Right atrium auricular region (tissue), 2 donors: ENCODE measurements around the gene AGAP5. TPM values are rescaled to one million over a fixed set of nuclear protein-coding genes. Genes with fewer than 3 reads are reported as not detected.
"Not testable (repeated sequence)": the region's sequence is repeated elsewhere in the genome, so short reads cannot be mapped to it uniquely, and the experiment has no call there.

ENCODE experiments used
- DNase-seq: peaks from one replicate; pipeline ENCODE4 v3.0.0-alpha.2; 2019; ENCODE audit warnings: low spot score
- H3K27ac ChIP-seq, 2 donors: fragments of 200-600 bp; sonication (generic); 1 replicate in 1 of 2; 2 replicates in 1 of 2; pipeline ENCODE4 v1.5.1; 2016 to 2019
- H3K27me3 ChIP-seq, 2 donors: fragments of 200-600 bp; sonication (generic); one replicate each; pipeline versions ENCODE4 v1.5.1 to v1.6.0; 2017 to 2019
- H3K36me3 ChIP-seq: fragments of 200-600 bp; sonication (generic); one replicate; pipeline ENCODE4 v1.5.1; 2016
- H3K4me1 ChIP-seq, 2 donors: fragments of 200-600 bp; sonication (generic); one replicate each; pipeline versions ENCODE4 v1.5.1 to v1.6.0; 2017 to 2019
- H3K4me3 ChIP-seq, 2 donors: fragments of 200-600 bp; sonication (generic); 1 replicate in 1 of 2; 2 replicates in 1 of 2; pipeline ENCODE4 v1.5.1; 2017 to 2019; ENCODE audit warnings: mild to moderate bottlenecking in 1 of 2, moderate library complexity in 1 of 2
- H3K9me3 ChIP-seq, 2 donors: fragments of 200-600 bp; sonication (generic); one replicate each; pipeline ENCODE4 v1.5.1; 2019
- total RNA-seq, 2 donors: library from RNA; depleted of rRNA; stranded (reverse); fragments of >200 nt; gene quantifications; one replicate each; pipeline ENCODE4 v1.1.0, GENCODE V29; 2016
- TF ChIP-seq, protein P1 (sequence below), 2 donors: fragments of 200-600 bp; sonication (generic); IDR thresholded peaks; one replicate each; pipeline ENCODE4 v1.5.1; 2019; ENCODE audit warnings: antibody characterized with exemption in 2 of 2

The AGAP5 gene
- total RNA-seq, 2 donors from 2014 or later, result 1.5 to 1.9 TPM

DNA sequence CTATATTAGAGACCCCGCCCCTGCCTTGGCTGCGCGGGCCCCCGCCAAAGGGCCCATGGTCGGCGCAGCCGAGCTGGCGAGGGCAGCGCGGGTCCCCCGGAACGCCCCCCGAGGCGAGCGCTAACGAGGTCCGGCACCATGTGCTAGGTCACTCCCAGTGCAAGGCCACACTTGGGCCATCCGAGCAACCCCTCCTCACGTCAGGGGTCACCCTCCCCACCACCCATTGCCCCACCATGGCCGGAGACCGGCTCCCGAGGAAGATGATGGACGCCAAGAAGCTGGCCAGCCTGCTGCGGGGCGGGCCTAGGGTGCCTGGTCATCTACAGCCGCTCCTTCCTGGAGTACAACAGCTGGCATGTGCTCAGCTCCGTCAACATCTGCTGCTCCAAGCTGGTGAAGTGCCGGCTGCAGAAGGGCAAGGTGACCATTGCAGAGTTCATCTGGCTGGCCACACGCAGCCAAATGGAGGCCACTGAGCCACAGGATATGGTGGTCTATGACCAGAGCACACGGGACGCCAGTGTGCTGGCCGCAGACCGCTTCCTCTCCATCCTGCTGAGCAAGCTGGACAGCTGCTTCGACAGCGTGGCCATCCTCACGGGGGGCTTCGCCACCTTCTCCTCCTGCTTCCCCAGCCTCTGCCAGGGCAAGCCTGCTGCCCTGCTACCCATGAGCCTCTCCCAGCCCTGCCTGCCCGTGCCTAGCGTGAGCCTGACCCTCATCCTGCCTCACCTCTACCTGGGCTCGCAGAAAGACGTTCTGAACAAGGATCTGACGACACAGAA is 33.9 kb upstream of the AGAP5 start:
- no peak for DNase-seq
- H3K27me3 ChIP-seq, result no peaks in the 10 kb centered on the region
- peak overlapping the region in 1 of 2 donors; percentile 73 for H3K4me3 ChIP-seq
- peaks cover 11% of the 10 kb centered on the region for H3K36me3 ChIP-seq
- H3K27ac ChIP-seq, result peak overlapping the region in 1 of 2 donors; percentile 11
- H3K4me1 ChIP-seq, result peaks cover 0 to 49% of the 10 kb centered on the region in 2 donors
- H3K9me3 ChIP-seq, result no peaks in the 10 kb centered on the region
- TF ChIP-seq, protein P1, sequence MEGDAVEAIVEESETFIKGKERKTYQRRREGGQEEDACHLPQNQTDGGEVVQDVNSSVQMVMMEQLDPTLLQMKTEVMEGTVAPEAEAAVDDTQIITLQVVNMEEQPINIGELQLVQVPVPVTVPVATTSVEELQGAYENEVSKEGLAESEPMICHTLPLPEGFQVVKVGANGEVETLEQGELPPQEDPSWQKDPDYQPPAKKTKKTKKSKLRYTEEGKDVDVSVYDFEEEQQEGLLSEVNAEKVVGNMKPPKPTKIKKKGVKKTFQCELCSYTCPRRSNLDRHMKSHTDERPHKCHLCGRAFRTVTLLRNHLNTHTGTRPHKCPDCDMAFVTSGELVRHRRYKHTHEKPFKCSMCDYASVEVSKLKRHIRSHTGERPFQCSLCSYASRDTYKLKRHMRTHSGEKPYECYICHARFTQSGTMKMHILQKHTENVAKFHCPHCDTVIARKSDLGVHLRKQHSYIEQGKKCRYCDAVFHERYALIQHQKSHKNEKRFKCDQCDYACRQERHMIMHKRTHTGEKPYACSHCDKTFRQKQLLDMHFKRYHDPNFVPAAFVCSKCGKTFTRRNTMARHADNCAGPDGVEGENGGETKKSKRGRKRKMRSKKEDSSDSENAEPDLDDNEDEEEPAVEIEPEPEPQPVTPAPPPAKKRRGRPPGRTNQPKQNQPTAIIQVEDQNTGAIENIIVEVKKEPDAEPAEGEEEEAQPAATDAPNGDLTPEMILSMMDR (IDR thresholded peaks at IDR 0.05), result no peak

DNA sequence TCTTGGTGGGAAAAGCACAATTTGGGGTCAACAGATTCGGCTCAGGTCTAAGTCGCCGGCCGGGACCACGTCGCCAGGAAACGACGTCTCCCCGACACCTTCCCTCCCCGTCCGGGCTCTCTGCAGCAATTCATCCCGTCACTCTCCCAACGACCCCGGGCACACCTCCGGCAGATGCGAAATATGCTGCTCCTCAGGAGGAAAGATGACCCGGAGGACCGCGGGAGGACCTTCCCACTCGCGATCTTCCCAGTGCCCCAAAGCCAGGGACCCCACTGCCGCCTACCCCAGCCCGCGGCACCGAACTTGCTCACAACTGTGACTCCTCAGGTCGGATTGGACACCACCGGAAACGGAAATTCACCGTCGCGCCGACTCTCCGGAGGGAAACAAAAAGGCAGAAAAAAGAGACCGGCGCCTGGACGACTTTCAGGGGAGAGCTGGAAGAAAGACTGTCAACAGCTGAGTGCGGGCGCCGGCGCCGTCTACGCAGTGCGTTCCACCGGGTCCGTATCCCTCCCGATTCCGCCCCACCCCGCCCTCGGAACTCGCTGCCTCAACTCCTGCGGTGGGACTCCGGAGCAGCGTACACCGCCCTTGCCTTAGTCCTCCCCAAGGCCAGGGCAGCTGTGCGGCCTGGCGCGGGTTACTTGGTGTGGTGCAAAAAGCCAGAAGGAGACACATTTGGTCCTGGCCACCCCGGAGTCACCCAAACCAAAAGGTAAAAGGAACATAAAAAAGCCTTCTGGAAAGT is 32.4 kb upstream of the AGAP5 start:
- TF ChIP-seq, protein P1 (IDR thresholded peaks at IDR 0.05), result peak in 1 of 2 donors; percentile 10
- H3K36me3 ChIP-seq, result peaks cover 24% of the 10 kb centered on the region
- H3K27ac ChIP-seq, result peak overlapping the region; percentile 86 to 92
- H3K4me3 ChIP-seq, result peak overlapping the region; percentile 73 to 80
- H3K9me3 ChIP-seq, result no peaks in the 10 kb centered on the region
- H3K4me1 ChIP-seq, result peaks cover 0 to 49% of the 10 kb centered on the region in 2 donors
- peak; percentile 95 for DNase-seq
- H3K27me3 ChIP-seq, result no peaks in the 10 kb centered on the region

DNA sequence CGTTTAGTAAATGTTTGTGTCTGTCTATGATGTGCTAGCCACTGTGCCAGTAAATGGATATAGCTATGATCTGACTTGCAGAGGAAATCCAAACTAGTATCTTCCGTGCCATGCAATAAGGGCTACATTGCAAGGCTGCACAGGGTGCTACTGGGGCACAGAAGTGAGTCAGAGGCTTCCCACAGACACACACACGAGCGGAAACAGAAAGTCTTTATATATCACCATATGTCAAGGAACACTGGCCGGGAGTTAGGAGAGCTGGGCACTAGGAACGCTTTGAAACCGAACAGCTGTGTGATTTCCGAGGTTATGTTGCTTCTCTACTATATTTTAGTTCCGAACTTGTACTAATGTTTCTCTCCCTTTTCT is 31.9 kb upstream of the AGAP5 start:
- H3K27ac ChIP-seq, result peak overlapping the region; percentile 86 to 92
- H3K4me1 ChIP-seq, result peaks cover 0 to 47% of the 10 kb centered on the region in 2 donors
- not testable (repeated sequence) for H3K9me3 ChIP-seq, H3K27me3 ChIP-seq, DNase-seq
- H3K4me3 ChIP-seq, result peak overlapping the region; percentile 73 to 80
- H3K36me3 ChIP-seq, result peaks cover 29% of the 10 kb centered on the region

DNA sequence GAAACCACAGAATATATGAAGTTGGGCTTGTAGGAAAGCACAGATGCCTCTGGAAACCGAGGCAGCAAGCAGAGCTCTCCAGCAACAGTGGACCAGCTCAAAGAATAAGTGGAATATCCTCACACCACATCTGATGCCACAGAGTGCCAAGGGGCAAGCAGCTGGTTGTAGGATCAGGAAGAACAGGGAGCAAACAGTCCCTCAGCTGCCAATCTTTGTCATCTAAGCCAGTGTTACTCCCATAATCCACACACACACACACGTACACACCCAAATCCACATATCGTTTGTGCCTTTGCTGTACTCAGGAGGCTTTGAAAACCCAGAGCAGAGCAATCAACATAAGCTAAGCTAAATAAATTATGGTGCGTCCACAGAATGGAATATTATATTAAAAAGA is 25.6 kb upstream of the AGAP5 start:
- H3K4me1 ChIP-seq, result no peaks in the 10 kb centered on the region
- no peaks in the 10 kb centered on the region for H3K9me3 ChIP-seq
- H3K27ac ChIP-seq, result no peak overlapping the region
- H3K36me3 ChIP-seq, result peaks cover 38% of the 10 kb centered on the region
- TF ChIP-seq, protein P1 (IDR thresholded peaks at IDR 0.05), result no peak
- H3K4me3 ChIP-seq, result no peak overlapping the region
- no peaks in the 10 kb centered on the region for H3K27me3 ChIP-seq
- DNase-seq, result no peak

GRCh38 chr10:73720561-73720960 is 22.7 kb upstream of the AGAP5 start:
- H3K27ac ChIP-seq, DNase-seq, H3K4me3 ChIP-seq, H3K27me3 ChIP-seq, H3K9me3 ChIP-seq, H3K4me1 ChIP-seq: not testable (repeated sequence)
- peaks cover 52% of the 10 kb centered on the region for H3K36me3 ChIP-seq

- Histone ChIP-seq H3K4me3 (no peak overlapping the region), H3K27ac (no peak overlapping the region), H3K27me3 (no peaks in the 10 kb centered on the region), H3K9me3 (no peaks in the 10 kb centered on the region), H3K36me3 (peaks cover 52% of the 10 kb centered on the region), H3K4me1 (no peaks in the 10 kb centered on the region)
- TF ChIP-seq, protein P1 (IDR thresholded peaks at IDR 0.05), result no peak
- DNase-seq, result no peak
Measured at GRCh38 chr10:73717556-73717955, 19.6 kb upstream of the AGAP5 start.
